NCI-H2227 treated with DMSO at 0.1 percent for 48 hours (cell line): ENCODE measurements around the gene CFAP99.

Experiments
- DNase-seq: peaks from one replicate; lab custom pipeline; 2025; lab: John Stamatoyannopoulos, UW

Gene CFAP99

DNA sequence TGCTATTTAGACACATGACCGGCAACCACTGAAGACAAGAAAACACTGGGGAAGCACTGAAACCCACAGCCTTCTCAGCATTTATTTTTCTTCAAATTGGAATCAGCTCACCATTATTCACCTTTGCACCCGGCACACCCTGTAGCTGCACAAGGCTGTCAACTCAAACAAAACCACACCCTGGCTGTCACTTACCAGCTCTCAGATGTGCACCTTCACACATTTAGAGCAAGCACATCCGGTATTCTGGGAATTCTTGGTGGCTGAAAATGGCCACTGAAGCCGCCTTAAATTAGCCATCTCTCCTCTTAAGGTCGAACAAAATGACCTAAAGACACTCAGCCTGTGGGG lies 6.2 kb upstream of the CFAP99 start:
- no peak for DNase-seq

DNA sequence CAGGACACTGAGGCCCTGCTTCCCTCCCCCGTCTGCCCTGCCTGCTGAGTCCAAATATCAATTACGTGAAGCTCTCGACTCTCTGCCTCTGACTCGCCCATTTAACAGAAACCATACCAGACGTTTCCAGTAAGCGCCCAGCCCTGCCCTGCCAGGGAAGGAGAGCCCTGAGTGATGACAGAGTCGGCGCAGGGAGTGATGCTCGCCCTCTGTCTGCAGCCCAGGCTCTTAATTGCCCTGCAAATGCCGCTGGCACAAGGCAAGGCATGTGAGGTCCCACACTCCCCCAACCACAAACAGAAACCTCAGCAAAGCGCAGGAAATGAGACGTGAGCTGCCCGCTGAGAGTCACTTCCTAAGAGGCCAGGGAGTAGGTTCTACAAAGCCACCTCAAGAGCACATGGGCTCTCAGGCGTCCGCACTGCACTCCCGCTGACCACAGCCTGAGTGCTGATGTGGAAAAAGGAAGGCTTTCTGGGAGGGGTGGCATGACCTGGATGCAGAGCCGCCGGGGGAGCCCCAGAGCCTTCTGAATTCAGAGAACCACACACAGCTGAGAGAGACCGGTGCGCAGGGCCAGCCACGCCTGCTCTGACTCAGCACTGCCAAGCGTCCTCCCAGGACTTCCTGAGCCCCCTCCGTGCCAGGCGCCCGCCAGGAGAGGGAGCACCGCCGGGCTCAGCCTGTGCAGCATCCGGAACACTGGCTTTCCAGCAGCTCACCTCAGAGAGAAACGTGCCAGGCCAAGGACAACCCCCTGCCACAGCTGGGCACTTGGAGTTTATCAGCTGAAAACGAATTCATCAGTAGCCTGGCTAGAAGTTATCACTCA lies 5.7 kb upstream of the CFAP99 start:
- peak; percentile 64 for DNase-seq

DNA sequence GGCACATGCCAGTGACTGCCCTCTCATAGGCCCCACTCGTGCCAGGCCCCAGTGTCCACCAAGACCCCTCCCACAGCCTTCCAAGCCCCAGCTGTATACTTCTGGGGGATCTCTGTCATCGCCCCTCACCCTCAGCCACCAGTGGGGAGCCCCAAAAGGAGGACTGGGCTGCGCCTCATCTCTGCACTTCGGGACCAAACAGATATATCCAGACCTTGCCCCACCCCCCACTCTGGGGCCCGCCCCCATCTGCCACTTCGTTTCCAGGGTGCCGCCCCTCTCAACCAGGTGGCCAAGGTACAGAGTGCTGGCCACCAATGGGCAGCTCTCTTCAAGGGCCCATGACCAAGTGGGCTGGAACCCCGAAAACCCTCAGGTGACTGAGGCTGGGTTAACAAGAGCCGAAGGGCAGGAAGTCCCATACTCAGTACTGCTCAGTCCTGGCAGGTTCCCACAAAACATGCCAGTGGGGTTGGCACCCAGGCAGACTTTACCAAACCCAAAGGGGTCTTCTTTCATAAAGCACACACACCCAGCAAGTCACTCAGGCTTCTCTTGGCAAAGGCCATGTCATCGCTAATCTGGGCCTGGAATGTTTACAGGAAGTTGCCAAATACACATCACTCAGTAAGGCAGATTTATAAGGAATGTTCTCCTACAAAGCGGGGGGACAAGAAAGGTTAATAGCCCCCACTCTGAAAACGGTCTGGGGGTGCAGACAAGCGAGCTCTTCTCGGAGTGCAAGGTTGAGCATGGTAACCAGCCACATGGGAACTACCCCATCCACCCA lies 4.7 kb upstream of the CFAP99 start:
- no peak for DNase-seq

DNA sequence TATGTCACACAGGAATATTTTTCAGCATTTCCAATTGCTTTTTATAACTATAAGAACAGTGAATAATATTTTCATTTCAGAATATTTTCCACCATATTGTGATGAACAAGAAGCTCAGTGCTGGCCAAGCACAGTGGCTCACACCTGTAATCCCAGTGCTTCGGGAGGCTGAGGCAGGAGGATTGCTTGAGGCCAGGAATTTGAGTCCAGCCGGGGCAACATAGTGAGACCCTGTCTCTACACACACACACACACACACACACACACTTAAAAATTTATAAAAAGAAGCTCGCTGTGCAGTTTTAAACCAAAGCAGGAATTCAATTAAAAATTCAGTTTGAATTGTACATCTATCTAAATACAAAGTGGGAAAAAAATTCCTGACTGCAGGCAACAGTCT lies 3.5 kb upstream of the CFAP99 start:
- no peak for DNase-seq

DNA sequence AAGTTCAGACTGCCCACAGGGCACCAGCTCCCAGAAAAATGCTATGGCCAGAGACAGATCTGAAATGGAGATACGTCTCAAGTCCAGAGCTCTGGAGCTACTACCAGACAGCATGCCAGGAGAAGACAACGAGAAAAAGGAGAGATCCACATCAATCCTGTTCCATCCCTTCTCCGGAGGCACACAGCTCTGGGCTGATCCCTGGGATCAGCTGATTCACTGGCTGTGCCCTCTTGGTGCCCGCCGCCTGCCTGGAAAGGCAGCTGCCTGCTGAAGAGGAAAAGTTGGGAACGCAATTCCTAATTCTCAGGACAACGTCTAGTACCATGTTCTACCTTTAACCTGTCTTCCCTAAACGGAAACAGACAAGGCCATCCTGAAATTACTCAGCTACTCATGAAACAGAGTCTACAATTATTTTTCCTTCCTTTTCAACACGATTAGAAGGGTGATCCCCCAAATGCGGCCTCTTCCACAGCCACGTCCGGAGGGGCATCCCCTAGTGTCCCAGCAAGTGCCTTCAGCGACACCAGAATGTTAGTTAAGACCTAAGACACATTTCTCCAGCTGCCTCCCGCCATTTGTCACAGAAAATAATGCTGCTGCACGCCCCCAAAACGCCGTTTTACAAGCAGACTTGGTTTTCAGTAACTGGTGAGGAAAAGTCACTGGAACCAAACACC lies 2.7 kb upstream of the CFAP99 start:
- DNase-seq: no peak

DNA sequence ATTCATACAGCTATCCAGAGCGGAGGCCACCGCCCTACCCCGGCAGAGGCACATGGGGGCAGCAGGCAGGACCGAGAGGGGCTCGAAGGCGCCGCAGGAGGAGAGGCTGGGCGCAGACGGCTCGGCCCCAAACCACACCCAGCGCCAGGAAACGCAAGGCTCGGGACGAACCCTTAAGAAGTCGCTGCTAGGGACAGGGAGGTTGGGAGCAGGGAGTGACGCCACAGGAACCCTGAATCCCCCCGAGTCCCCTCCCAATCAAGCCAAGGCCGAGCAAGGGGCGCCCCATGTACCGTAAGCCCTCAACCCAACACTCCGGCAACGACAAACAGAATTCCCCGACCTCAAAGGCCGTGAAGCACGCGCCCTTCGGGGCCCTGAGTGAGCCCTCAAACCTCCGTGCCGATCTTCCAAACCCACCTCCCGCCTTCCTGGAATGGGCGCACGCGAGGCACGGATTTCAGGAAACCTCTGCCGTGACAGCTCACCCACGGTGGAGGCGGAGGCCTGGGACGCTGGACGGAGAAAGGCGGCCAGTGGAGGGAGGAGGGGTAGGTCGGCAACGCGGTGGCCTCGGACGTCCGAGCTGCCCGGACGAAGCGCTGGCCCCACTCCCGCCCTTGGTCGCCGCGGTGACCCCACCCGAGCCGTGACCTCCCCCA lies 2.1 kb upstream of the CFAP99 start:
- DNase-seq: no peak

DNA sequence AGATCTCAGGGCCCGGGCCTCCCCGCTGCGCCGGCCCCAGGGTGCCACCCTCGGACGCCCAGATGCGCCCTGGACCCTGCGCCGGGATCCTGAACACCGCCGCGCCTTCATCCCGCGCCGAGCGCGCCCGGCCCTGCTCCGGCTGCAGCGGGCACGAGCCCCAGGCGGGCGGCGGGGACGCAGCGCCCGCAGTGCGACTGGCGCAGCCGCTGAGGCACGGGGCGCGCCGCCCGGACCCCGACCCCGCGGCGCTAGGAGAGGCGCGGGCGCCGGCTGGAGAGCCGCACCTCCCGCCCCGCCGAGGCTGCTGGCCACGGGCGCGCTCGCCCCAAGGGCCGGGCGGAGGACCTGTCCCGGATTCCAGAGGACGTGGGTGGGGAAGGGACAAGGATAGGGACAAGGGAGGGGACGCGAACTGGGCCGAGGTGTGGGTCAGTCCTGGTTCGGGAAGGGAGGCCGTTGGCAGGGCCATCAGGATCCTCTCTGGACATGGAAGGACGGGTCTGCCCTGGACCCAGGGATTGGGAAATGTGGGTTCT lies 1.5 kb upstream of the CFAP99 start:
- no peak for DNase-seq

DNA sequence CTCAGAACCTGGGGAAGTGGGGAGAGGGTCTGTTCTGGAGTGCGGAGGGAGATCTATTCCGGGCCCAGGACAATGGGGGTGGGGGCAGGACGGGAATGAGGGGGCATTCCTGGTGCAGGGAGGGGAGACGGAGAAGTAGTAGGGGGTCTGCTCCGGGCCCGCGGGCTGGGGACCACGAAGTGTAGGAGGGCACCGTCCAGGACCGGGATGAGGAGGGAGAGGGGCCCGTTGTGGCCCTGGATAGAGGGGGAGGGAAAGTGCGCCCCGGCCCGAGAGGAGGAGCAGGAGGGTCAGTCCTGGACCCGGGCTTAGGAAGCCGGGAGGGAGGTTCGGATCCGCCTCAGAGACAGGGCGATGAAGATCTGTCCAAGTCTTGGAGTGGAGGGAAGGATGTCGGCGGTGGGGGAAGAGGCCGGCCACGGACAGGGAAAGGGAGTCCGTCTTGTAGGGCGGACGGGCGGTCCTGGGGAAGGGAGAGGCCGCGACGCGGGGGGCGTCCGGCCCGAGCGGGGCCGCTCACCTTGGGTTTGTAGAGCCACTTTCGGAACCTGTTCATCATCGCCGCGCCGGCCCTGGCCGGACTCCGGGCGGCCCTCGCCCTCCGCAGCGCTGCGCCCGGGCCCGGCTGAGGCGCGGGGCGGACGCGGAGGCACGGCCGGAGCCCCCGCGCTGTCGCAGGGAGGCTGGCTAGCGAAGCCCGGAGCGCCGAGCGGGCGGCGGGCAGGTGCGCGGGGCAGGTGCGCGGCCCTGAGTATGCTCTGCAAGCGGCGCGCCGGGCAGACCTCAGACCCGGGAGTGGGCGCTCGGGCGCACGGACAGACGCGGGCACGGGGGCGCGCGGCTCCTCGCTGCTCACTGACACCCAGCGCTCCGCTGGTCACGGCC lies 748 bp upstream of the CFAP99 start, which contains the start of gene ZFYVE28:
Gene ZFYVE28 (minus strand): TSS at position 881 of the 885 bp plus-strand sequence. CDS start 322 bp downstream, at position 559.
- DNase-seq: no peak

DNA sequence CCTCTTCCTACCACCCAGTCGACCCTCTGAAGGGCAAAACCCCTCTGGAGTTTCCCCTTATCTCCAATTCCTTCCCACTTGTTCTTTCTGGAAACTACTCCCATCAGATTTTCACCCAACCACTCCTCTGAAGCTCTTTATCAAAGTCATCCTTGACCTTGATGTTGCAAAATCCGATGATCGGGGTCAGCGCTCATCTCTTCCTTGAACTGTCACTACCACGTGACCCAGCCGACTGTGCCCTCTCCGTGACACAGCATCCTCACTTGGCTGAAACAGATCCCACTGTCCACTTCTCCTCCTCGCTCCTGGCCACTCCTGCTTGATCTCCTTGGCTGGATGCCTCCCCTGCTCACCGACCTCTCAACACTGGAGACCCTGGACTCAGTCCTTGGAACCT lies 1.1 kb downstream of the CFAP99 start:
- DNase-seq: no peak

DNA sequence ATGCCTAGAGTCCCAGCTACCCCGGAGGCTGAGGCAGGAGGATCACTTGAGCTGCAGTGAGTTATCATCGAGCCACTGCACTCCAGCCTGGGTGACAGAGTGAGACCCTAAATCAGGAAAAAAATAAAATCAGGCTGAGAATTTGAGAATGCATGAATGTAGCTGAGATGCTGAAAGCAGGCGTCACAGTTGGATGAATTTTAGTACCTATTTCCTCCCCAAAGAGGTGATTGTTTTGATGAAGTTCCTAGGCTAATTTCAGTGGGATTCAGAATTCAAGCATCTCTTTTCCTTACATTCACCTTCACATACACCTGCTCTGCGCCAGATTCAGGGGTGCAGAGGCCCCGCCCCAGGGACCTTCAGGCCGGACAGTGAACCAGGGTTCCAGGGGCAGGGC lies 3.2 kb downstream of the CFAP99 start:
- no peak for DNase-seq

DNA sequence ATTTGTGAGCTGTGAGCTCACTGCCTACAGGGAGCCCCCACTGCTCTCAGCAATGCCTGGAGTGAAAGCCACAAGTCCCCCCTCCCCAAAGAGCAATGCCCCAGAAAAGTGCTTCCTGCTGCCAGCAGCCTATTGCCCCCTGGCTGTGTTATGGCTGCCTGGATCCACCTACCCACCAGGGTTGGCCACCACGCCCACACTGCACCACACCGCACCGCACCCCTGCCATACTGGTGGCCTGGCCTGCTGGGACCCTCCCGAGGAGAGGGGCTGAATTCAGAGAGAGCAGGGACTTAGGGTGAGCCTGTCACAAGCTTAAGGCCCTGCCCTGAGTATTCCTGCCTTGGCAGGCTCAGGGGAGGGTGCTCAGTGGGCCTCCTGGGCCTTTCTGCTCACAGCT lies 4.3 kb downstream of the CFAP99 start:
- DNase-seq: no peak

DNA sequence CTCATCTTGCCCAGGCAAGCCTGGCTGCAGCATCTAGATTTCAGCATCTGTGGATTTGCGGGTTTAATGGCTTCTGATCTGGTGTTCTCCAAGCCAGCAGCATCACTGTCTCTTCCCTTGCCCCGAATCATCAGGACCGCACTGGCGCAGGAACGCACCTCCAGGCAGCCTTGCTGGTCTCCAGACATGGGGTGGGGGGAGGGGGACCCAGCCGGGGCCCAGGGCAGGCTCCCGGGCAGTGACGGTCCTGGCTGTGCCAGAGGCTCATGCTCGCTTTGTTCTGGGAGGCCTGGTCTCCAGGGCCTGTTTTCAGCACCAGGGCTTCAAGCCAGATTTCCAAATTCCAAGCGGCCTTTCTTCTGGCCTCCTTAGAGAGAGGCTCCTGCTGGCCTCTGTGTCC lies 4.9 kb downstream of the CFAP99 start:
- no peak for DNase-seq

DNA sequence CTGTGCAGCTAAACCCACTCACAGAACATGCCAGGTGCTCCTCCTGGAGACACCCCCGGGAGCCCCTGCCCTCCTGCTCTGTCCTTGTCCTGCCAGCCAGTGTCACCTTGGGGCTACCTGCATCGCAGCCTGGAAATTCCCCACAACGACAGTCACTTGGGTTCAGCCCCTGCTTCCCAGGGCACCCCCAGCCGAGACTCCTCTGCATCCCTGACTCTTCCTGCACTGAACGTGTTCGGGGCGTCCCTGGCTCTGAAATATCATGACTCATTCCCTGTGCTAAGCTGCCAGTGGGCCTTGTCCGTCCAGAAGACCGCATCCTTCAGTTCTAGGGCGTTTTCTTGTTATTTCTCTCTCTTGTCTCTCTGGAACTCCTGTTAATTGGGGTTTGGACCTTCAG lies 5.8 kb downstream of the CFAP99 start:
- DNase-seq: no peak

DNA sequence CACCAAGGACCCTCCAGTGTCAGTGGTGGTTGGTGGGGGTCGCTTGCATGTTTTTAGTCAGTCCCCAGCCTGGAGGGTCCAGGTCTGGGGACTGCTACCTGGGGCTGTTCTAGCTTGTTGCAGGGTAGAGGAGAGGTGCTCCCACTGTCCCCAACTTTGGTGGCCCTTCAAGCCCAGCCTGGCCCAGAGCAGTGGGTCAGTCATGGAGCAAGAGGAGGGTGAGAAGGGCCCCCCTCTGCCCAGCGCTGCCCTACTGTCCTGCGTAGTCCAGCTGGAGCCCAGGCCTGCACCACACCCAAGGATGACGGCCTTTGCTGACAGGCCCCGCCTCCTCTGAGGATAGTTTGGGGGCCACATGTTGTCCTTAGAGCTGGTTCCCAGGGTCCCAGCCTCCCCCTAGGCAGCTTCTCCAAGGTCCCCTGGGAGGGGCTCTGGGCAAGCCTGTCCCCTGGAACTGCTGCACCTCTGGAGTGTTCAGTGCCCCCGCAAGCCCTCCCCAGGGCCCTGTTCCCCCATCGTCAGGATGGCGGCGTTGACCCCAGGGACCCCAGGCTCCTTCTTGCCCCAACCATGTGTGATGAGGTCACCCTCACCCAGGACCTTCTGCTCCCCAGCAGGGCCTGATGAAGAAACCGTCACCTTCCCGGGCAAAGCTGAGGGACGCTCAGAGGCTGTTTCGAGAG lies 6.8 kb downstream of the CFAP99 start:
- no peak for DNase-seq

DNA sequence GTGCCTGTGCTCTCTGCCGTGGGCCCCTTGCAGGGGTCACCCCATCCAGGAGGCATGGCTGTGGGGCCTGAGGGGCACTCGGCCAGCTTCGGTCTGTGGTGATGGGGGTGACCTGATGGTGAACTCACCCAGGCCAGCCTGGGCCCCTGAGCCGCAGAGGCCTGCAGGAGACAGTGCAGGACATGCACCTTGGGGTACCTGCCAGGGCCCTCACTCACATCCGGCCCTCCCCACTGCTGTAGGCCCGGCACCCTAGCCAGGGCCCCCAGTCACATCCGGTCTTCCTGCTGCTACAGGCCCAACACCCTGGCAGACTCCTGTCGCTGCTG lies 7.3 kb downstream of the CFAP99 start:
- DNase-seq: no peak

DNA sequence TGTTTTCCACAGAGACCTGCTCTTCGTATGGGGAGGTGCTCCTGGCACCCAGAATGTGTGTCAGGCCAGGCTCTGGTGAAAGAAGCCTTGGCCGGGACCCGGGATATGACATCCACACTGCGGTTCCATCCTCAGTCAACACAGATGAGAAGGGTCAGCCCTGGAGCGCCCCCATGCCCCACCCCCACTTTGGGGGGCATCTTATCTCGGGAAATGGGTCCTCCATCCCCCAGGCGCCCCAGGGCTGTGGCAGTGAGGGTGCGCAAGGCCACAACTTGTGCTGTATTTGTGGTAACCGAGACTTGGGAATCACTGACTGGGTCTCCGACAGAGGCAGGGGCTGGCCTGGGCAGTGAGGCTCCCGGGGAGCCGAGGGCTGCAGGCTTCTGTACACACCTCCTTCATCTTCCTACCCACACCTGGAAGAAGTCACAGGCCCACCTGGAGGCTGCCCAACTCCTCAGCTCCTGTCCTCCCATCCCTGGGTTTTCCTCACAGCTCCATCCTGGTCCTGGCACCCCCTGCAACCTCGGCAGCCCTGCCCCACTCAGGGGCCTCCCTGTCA lies 8.0 kb downstream of the CFAP99 start:
- DNase-seq: no peak

DNA sequence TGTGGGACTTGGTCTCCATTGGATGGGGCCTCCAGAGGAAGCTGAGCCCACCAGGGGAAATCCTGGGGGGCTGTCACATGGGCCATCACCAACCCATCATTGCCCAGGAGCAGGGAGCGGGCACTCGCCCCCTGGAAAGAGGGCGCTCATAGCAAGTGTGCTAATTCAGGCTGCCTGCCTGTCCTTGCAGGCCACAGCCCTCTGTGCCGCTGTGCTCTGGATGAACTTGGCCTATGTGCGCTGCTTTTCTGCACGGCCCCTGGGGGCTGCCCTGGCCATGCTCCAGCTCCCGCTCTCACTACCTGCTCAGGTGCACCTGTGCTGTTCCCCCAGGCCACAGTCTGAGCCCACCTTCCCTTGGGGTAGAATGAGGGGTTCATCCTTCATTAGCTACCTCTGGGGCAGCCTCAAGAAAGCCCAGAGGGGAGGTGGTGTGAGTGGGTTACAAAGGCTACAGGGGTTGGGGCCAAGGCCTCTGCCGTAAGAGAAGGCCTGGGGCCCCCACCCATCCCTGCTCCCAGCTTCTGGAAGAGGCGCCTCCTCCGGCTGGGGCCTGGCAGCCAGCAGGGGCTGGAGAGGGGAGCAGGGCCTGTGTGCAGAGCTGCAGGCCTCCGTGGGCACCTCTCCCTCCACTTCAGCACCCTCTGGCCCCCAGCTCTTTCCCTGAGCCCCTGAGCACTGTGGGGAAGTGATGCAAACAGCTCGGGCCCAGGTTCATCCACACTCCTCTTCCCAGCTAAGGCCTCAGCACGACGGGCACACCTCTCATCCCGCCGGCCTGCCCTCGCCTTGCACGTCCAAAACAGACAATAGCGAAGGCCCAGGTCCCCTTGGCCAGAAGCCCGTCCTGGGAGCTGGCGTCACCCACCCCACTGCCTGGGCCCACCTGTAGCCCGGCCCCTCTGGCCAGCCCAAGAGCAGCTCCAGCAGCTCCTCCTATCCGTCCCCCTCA lies 8.9 kb downstream of the CFAP99 start:
- DNase-seq: no peak

DNA sequence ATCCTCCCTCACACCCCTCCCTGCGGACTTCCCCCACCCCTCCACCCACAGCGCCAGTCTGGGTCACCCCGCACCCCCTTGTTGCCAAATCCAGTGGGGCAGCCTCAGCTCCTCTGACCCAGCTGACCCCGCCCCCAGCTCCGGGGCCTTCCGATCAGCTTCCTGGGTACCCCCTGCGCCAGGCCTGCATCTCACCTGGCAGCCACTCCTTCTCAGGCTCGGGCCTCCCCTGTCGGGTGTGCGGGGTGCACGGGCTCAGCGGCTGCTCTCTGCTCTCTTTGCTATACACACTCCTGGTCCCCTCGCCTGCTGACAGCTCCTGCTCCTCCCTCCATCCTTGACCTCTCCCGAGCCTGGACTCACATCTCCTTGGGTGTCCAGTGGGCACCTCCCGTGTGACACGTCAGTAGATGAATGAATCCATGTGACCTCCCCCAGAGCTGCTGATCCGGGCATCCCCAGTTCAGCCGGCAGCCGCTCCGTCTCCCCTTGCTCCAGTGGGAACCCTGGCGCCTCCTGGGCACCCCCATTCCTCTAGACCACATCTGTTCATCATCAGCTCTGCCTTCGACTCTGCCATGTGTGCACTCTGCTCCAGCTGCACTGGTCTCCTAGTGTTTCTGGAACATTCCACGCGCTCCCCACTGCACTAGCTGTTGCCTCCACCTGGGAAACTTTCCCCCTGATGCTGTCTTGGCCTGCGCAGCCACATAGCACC lies 9.9 kb downstream of the CFAP99 start:
- DNase-seq: no peak
